ENCODE results near the gene SCG3.

SCG3 gene

GRCh38 chr15:51706926-51707608 lies 25.8 kb downstream of the SCG3 start:
- Histone ChIP-seq H3K36me3 (peaks cover 20% of the 10 kb centered on the region), H3K27ac (no peak overlapping the region), H3K4me3 (ENCODE audit: low read depth, low read length) (no peak overlapping the region), H3K27me3 (ENCODE audit: insufficient read depth, low read depth, severe bottlenecking) (no peaks in the 10 kb centered on the region), H3K9me3 (ENCODE audit: severe bottlenecking) (no peaks in the 10 kb centered on the region)
- TF ChIP-seq CTCF (IDR thresholded peaks at IDR 0.05; ENCODE audit: low read depth, low read length): no peak
- DNase-seq: no peak

- Histone ChIP-seq H3K9me3 (ENCODE audit: severe bottlenecking) (no peaks in the 10 kb centered on the region), H3K27ac (no peak overlapping the region), H3K4me3 (ENCODE audit: low read depth, low read length) (no peak overlapping the region), H3K27me3 (ENCODE audit: insufficient read depth, low read depth, severe bottlenecking) (no peaks in the 10 kb centered on the region), H3K36me3 (peaks cover 23% of the 10 kb centered on the region)
- TF ChIP-seq CTCF (IDR thresholded peaks at IDR 0.05; ENCODE audit: low read depth, low read length): no peak
- no peak for DNase-seq
These were observed 26.7 kb downstream of the SCG3 start for GRCh38 chr15:51708013-51708412.

- no peak for TF ChIP-seq CTCF (IDR thresholded peaks at IDR 0.05; ENCODE audit: low read depth, low read length)
- Histone ChIP-seq H3K4me3 (ENCODE audit: low read depth, low read length) (no peak overlapping the region), H3K27me3 (ENCODE audit: insufficient read depth, low read depth, severe bottlenecking) (no peaks in the 10 kb centered on the region), H3K36me3 (peaks cover 33% of the 10 kb centered on the region), H3K9me3 (ENCODE audit: severe bottlenecking) (no peaks in the 10 kb centered on the region), H3K27ac (no peak overlapping the region)
- no peak for DNase-seq
These were observed 27.7 kb downstream of the SCG3 start for GRCh38 chr15:51709031-51709430.

- H3K27me3 ChIP-seq (ENCODE audit: insufficient read depth, low read depth, severe bottlenecking): no peaks in the 10 kb centered on the region
- peaks cover 44% of the 10 kb centered on the region for H3K36me3 ChIP-seq
- no peak for TF ChIP-seq CTCF (IDR thresholded peaks at IDR 0.05; ENCODE audit: low read depth, low read length)
- H3K4me3 ChIP-seq (ENCODE audit: low read depth, low read length): no peak overlapping the region
- H3K27ac ChIP-seq: no peak overlapping the region
- H3K9me3 ChIP-seq (ENCODE audit: severe bottlenecking): no peaks in the 10 kb centered on the region
- DNase-seq: no peak
These were observed 32.9 kb downstream of the SCG3 start for GRCh38 chr15:51714162-51714561.

- H3K4me3 ChIP-seq (ENCODE audit: low read depth, low read length): no peak overlapping the region
- H3K27ac ChIP-seq: no peak overlapping the region
- no peaks in the 10 kb centered on the region for H3K9me3 ChIP-seq (ENCODE audit: severe bottlenecking)
- peaks cover 51% of the 10 kb centered on the region for H3K36me3 ChIP-seq
- TF ChIP-seq CTCF (IDR thresholded peaks at IDR 0.05; ENCODE audit: low read depth, low read length): no peak
- no peaks in the 10 kb centered on the region for H3K27me3 ChIP-seq (ENCODE audit: insufficient read depth, low read depth, severe bottlenecking)
- DNase-seq: no peak
These were observed 33.6 kb downstream of the SCG3 start for GRCh38 chr15:51714911-51715310.

GRCh38 chr15:51718219-51718618 lies 36.9 kb downstream of the SCG3 start:
- Histone ChIP-seq H3K36me3 (peaks cover 44% of the 10 kb centered on the region), H3K27me3 (ENCODE audit: insufficient read depth, low read depth, severe bottlenecking) (no peaks in the 10 kb centered on the region), H3K9me3 (ENCODE audit: severe bottlenecking) (no peaks in the 10 kb centered on the region), H3K27ac (peak overlapping the region; percentile 67), H3K4me3 (ENCODE audit: low read depth, low read length) (no peak overlapping the region)
- DNase-seq: peak; percentile 85
- TF ChIP-seq CTCF (IDR thresholded peaks at IDR 0.05; ENCODE audit: low read depth, low read length): no peak
